Kidney (tissue), 14 donors: ENCODE results near the gene RHOF. TPM values are rescaled to one million over a fixed set of nuclear protein-coding genes. Genes with fewer than 3 reads are reported as not detected.
"Not testable (repeated sequence)": the region's sequence is repeated elsewhere in the genome, so short reads cannot be mapped to it uniquely, and the experiment has no call there.

Experiments used
- DNase-seq, 5 donors: peaks; one replicate each; pipeline ENCODE4 v3.0.0-alpha.2; 2013 to 2020
- FAIRE-seq: peaks from 2 replicates; lab custom pipeline; 2012; peaks lifted over from hg19 to GRCh38; lab: Jason Lieb, UNC
- H3K27ac ChIP-seq, 2 donors: one replicate each; pipeline ENCODE4 v1.7.0; 2013; ENCODE audit warnings: low read depth in 2 of 2, low read length in 2 of 2, inconsistent platforms in 1 of 2
- H3K27me3 ChIP-seq: one replicate; pipeline ENCODE4 v1.7.1; 2013; ENCODE audit warnings: low read length, inconsistent platforms; ENCODE audit not compliant: control insufficient read depth, insufficient read depth
- H3K36me3 ChIP-seq, 3 donors: one replicate each; pipeline versions ENCODE4 v1.7.0 to v1.7.1; 2013; ENCODE audit warnings: low read length in 3 of 3, control low read depth in 1 of 3, inconsistent platforms in 1 of 3; ENCODE audit not compliant: insufficient read depth in 3 of 3, control insufficient read depth in 2 of 3
- H3K4me1 ChIP-seq, 3 donors: one replicate each; pipeline versions ENCODE4 v1.7.0 to v1.7.1; 2013; ENCODE audit warnings: low read length in 3 of 3, inconsistent platforms in 1 of 3, low read depth in 1 of 3; ENCODE audit not compliant: control insufficient read depth in 2 of 3, insufficient read depth in 2 of 3
- H3K4me3 ChIP-seq, 3 donors: one replicate each; pipeline versions ENCODE4 v1.7.0 to v1.8.1; 2013; ENCODE audit warnings: low read length in 3 of 3, control low read depth in 1 of 3, inconsistent platforms in 1 of 3
- H3K9ac ChIP-seq, 3 donors: one replicate each; pipeline versions ENCODE4 v1.7.0 to v1.7.1; 2013; ENCODE audit warnings: low read length in 3 of 3, control low read depth in 1 of 3, inconsistent platforms in 1 of 3
- H3K9me3 ChIP-seq, 3 donors: one replicate each; pipeline versions ENCODE4 v1.7.0 to v1.7.1; 2013; ENCODE audit warnings: low read length in 3 of 3, control low read depth in 1 of 3, inconsistent platforms in 1 of 3; ENCODE audit not compliant: control insufficient read depth in 2 of 3, insufficient read depth in 1 of 3
- CTCF ChIP-seq: IDR thresholded peaks from 3 replicates; pipeline ENCODE4 v1.5.1; 2012; ENCODE audit warnings: mild to moderate bottlenecking, moderate library complexity, borderline replicate concordance; ENCODE audit not compliant: insufficient read depth; ENCODE audit errors: extremely low read depth
- intact Hi-C: fragments of 100-400 bp; cut with DNase I; formaldehyde crosslinking; loops from one replicate; pipeline ENCODE4 v1.11.1; 2022
- polyA plus RNA-seq: library from polyadenylated mRNA; stranded (reverse); fragments of 350-450 nt; fragmentation: Illumina TruSeq; extraction: RNeasy Lipid Tissue Mini Kit (QIAGEN cat#74804); gene quantifications from one replicate; pipeline ENCODE4 v1.2.3, GENCODE V29; 2014; ENCODE audit warnings: low read depth, low replicate concordance; ENCODE audit not compliant: insufficient read depth
- total RNA-seq: library from RNA; stranded (reverse); fragmentation: NEBNext Ultra II Directional; extraction: Animal tissue kit (Norgen Biotek cat#: 25700); gene quantifications from one replicate; pipeline ENCODE4 v1.2.1, GENCODE V29; 2021
- donor health status: control.
- donor health status: control.
- donor health status: control.
- donor health status: control.
- donor health status: control.
- donor health status: DM: yes; HTN: yes; CAD: no.
- donor health status: Normal renal cell carcinoma (clear cell type).

The RHOF gene
- total and polyA plus RNA-seq, 2 donors from 2014 or later, result 23.9 to 42.6 TPM

DNA sequence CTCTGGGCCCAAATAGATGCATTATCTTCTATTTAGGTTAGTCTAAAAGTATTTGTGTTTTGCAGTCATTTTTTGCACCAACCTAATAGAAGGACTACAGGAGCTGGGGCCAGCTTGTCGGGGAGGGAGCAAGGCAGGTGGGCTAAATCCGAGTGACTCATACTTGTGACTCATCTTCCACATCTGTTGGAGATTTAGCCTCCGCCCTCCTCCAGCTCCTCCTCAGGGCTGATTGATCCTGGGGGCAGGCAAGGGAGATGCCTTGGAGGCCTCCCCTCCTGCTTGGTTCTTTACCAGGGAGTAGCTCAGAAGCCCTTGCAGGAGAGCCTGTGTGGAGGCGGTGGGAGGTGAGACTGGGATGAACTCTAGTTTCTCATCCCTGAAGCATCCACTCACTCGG, 27.9 kb downstream of the RHOF start:
- Histone ChIP-seq H3K27me3 (no peaks in the 10 kb centered on the region), H3K36me3 (no peaks in the 10 kb centered on the region), H3K9me3 (no peaks in the 10 kb centered on the region), H3K4me3 (no peak overlapping the region), H3K9ac (no peak overlapping the region), H3K4me1 (peaks cover 0 to 7% (median 0%) of the 10 kb centered on the region in 3 donors), H3K27ac (no peak overlapping the region)
- TF ChIP-seq CTCF, result no peak
- DNase-seq (no peak), FAIRE-seq (no peak)
- intact Hi-C loops, result no loop called here

- no peak overlapping the region for H3K4me3 ChIP-seq
- H3K4me1 ChIP-seq, result peaks cover 0 to 6% (median 0%) of the 10 kb centered on the region in 3 donors
- no peaks in the 10 kb centered on the region for H3K36me3 ChIP-seq
- no peak for FAIRE-seq
- H3K27me3 ChIP-seq, result no peaks in the 10 kb centered on the region
- no peak overlapping the region for H3K9ac ChIP-seq
- no peak for TF ChIP-seq CTCF
- H3K27ac ChIP-seq, result no peak overlapping the region
- no peaks in the 10 kb centered on the region for H3K9me3 ChIP-seq
- no peak for DNase-seq
- intact Hi-C loops, result no loop called here
Measured at GRCh38 chr12:121764808-121765207, 28.7 kb downstream of the RHOF start.

DNA sequence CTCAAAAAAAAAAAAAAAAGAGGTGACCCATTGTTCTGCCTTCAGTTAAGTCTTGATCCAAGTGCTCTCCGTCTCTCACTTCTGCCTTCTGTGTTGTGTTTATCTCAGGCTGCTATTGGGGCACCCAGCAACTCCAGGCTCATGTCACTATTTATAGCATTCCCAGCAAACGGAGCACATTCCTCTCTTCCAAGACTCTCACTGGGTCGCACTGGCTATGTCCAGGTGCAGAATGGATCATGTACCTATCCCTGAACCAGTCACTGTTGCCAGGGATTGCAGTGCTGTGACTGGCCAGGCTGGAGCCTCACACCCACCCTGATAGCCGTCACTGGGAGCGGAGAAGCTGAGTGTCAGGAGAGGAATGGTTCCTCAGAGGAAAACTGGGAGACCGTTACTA, 31.2 kb downstream of the RHOF start:
- Histone ChIP-seq H3K9me3 (no peaks in the 10 kb centered on the region), H3K27ac (no peak overlapping the region), H3K27me3 (no peaks in the 10 kb centered on the region), H3K9ac (no peak overlapping the region), H3K4me1 (peaks cover 0 to 2% (median 0%) of the 10 kb centered on the region in 3 donors), H3K36me3 (no peaks in the 10 kb centered on the region), H3K4me3 (no peak overlapping the region)
- TF ChIP-seq CTCF, result no peak
- FAIRE-seq (no peak), DNase-seq (peak in 4 of 5 donors; percentile 13 to 81 (median 46))
- intact Hi-C loops, result no loop called here

DNA sequence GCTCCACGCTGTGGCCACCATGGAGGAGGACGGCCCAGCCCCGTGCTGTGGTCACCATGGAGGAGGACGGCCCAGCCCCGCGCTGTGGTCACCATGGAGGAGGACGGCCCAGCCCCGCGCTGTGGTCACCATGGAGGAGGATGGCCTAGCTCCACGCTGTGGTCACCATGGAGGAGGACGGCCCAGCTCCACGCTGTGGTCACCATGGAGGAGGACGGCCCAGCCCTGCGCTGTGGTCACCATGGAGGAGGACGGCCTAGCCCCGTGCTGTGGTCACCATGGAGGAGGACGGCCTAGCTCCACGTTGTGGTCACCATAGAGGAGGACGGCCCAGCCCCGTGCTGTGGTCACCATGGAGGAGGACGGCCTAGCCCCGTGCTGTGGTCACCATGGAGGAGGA, 35.0 kb downstream of the RHOF start:
- H3K4me3 ChIP-seq, H3K27ac ChIP-seq, H3K9ac ChIP-seq, H3K27me3 ChIP-seq, H3K9me3 ChIP-seq, intact Hi-C loops, H3K36me3 ChIP-seq, FAIRE-seq, H3K4me1 ChIP-seq: not testable (repeated sequence)
- DNase-seq, result peak in 1 of 5 donors; percentile 49
